ENCODE measurements around the gene THAP7.

Gene THAP7

GRCh38 chr22:21026783-21027692 lies 25.1 kb upstream of the THAP7 start:
- no peak for DNase-seq

GRCh38 chr22:21025763-21026755 lies 24.1 kb upstream of the THAP7 start:
- no peak overlapping the region for H3K4me3 ChIP-seq
- intact Hi-C loops (cut with DNase I; ENCODE audit: low total_unique reads): no loop called here
- peaks cover 0 to 54% of the 10 kb centered on the region in 2 donors for H3K27me3 ChIP-seq
- H3K4me1 ChIP-seq: peaks cover 0 to 6% (median 0%) of the 10 kb centered on the region in 4 donors
- no peak for DNase-seq
- no peak overlapping the region for H3K27ac ChIP-seq
- no peaks in the 10 kb centered on the region for H3K9me3 ChIP-seq
- H3K36me3 ChIP-seq: no peaks in the 10 kb centered on the region
- TF ChIP-seq CTCF (IDR thresholded peaks at IDR 0.05): no peak

More at GRCh38 chr22:21026783-21027692, 25.1 kb upstream of the THAP7 start:
- Histone ChIP-seq H3K9me3 (no peaks in the 10 kb centered on the region), H3K27ac (no peak overlapping the region), H3K4me1 (peaks cover 0 to 10% (median 4%) of the 10 kb centered on the region in 4 donors), H3K4me3 (no peak overlapping the region), H3K36me3 (no peaks in the 10 kb centered on the region), H3K27me3 (peaks cover 0 to 63% of the 10 kb centered on the region in 2 donors)
- no peak for TF ChIP-seq CTCF (IDR thresholded peaks at IDR 0.05)
- intact Hi-C loops (cut with DNase I; ENCODE audit: low total_unique reads): no loop called here

- TF ChIP-seq CTCF (IDR thresholded peaks at IDR 0.05): no peak
- DNase-seq: no peak
- peaks cover 0 to 46% of the 10 kb centered on the region in 2 donors for H3K27me3 ChIP-seq
- no peak overlapping the region for H3K27ac ChIP-seq
- H3K9me3 ChIP-seq: no peaks in the 10 kb centered on the region
- peaks cover 0 to 6% (median 0%) of the 10 kb centered on the region in 4 donors for H3K4me1 ChIP-seq
- H3K4me3 ChIP-seq: no peak overlapping the region
- intact Hi-C loops (cut with DNase I; ENCODE audit: low total_unique reads): no loop called here
- no peaks in the 10 kb centered on the region for H3K36me3 ChIP-seq
Observed at GRCh38 chr22:21025266-21025665, 23.3 kb upstream of the THAP7 start.

- DNase-seq: no peak
- Histone ChIP-seq H3K27me3 (peaks cover 0 to 24% of the 10 kb centered on the region in 2 donors), H3K4me1 (peaks cover 0 to 6% (median 0%) of the 10 kb centered on the region in 4 donors), H3K27ac (no peak overlapping the region), H3K4me3 (no peak overlapping the region), H3K36me3 (no peaks in the 10 kb centered on the region), H3K9me3 (no peaks in the 10 kb centered on the region)
- intact Hi-C loops (cut with DNase I; ENCODE audit: low total_unique reads): no loop called here
- no peak for TF ChIP-seq CTCF (IDR thresholded peaks at IDR 0.05)
Observed at GRCh38 chr22:21022955-21023614, 21.2 kb upstream of the THAP7 start.

GRCh38 chr22:21022507-21022906 lies 20.6 kb upstream of the THAP7 start:
- Histone ChIP-seq H3K27me3 (peaks cover 0 to 18% of the 10 kb centered on the region in 2 donors), H3K4me3 (no peak overlapping the region), H3K4me1 (peaks cover 0 to 4% (median 0%) of the 10 kb centered on the region in 4 donors), H3K27ac (no peak overlapping the region), H3K9me3 (no peaks in the 10 kb centered on the region), H3K36me3 (no peaks in the 10 kb centered on the region)
- TF ChIP-seq CTCF (IDR thresholded peaks at IDR 0.05): no peak
- DNase-seq: no peak
- intact Hi-C loops (cut with DNase I; ENCODE audit: low total_unique reads): no loop called here
